SK-N-SH treated with all-trans-retinoic acid at 6 μM for 48 hours (cell line): ENCODE data around the gene RRM2.

ENCODE experiments used
- ATAC-seq: fragments of 200-7000 bp; cut with Tn5 transposase; 3 replicates; pipeline ENCODE4 v1.9.1; 2020; ENCODE audit warnings: mild to moderate bottlenecking, moderate library complexity
- ARNTL ChIP-seq: fragments of 450-650 bp; formaldehyde crosslinking; IDR thresholded peaks from 2 replicates; pipeline ENCODE4 v1.5.0; 2020; ENCODE audit warnings: low read depth, mild to moderate bottlenecking, moderate library complexity, borderline replicate concordance
- BACH2 ChIP-seq: fragments of 250-450 bp; sonication (Bioruptor Pico); IDR thresholded peaks from 2 replicates; pipeline ENCODE4 v1.9.0; 2021; ENCODE audit warnings: mild to moderate bottlenecking, borderline replicate concordance
- CSDC2 ChIP-seq: fragments of 250-450 bp; sonication (Bioruptor Pico); IDR thresholded peaks from 2 replicates; pipeline ENCODE4 v1.5.0; 2020; ENCODE audit warnings: mild to moderate bottlenecking, moderate library complexity
- ESRRG ChIP-seq: fragments of 250-450 bp; sonication (Bioruptor Pico); IDR thresholded peaks from 2 replicates; pipeline ENCODE4 v1.6.1; 2021; ENCODE audit warnings: mild to moderate bottlenecking
- ISL1 ChIP-seq: fragments of 250-450 bp; sonication (Bioruptor Pico); IDR thresholded peaks from 2 replicates; pipeline ENCODE4 v2.1.2; 2022; ENCODE audit warnings: mild to moderate bottlenecking, moderate library complexity
- OSR1 ChIP-seq: fragments of 250-450 bp; sonication (Bioruptor Pico); IDR thresholded peaks from 2 replicates; pipeline ENCODE4 v1.8.0; 2022; ENCODE audit warnings: moderate library complexity, mild to moderate bottlenecking, inconsistent platforms
- PPARA ChIP-seq: fragments of 250-450 bp; sonication (Bioruptor Pico); IDR thresholded peaks from 2 replicates; pipeline ENCODE4 v1.5.0; 2020; ENCODE audit warnings: mild to moderate bottlenecking, borderline replicate concordance
- RARB ChIP-seq: fragments of 250-450 bp; sonication (Bioruptor Pico); IDR thresholded peaks from 2 replicates; pipeline ENCODE4 v1.8.0; 2021; ENCODE audit warnings: mild to moderate bottlenecking, moderate library complexity
- SNAI2 ChIP-seq: fragments of 250-450 bp; sonication (Bioruptor Pico); IDR thresholded peaks from 2 replicates; pipeline ENCODE4 v1.5.0; 2020; ENCODE audit warnings: mild to moderate bottlenecking, moderate library complexity
- TOX ChIP-seq: fragments of 250-450 bp; sonication (Bioruptor Pico); IDR thresholded peaks from 2 replicates; pipeline ENCODE4 v1.8.0; 2021; ENCODE audit warnings: mild to moderate bottlenecking, moderate library complexity, borderline replicate concordance
- ZC3H10 ChIP-seq: fragments of 250-450 bp; sonication (Bioruptor Pico); IDR thresholded peaks from 2 replicates; pipeline ENCODE4 v1.5.1; 2021; ENCODE audit warnings: mild to moderate bottlenecking, moderate library complexity
- ZFP30 ChIP-seq: fragments of 450-650 bp; formaldehyde crosslinking; IDR thresholded peaks from 2 replicates; pipeline ENCODE4 v1.5.0; 2022; ENCODE audit warnings: mild to moderate bottlenecking, moderate library complexity
- ZNF70 ChIP-seq: fragments of 450-650 bp; formaldehyde crosslinking; IDR thresholded peaks from 2 replicates; pipeline ENCODE4 v1.5.0; 2020; ENCODE audit warnings: mild to moderate bottlenecking, moderate library complexity
- ZNF8 ChIP-seq: fragments of 450-650 bp; formaldehyde crosslinking; IDR thresholded peaks from 2 replicates; pipeline ENCODE4 v1.5.0; 2020; ENCODE audit warnings: mild to moderate bottlenecking, moderate library complexity
- TF ChIP-seq, protein P1 (sequence below): fragments of 250-450 bp; sonication (Bioruptor Pico); IDR thresholded peaks from 2 replicates; pipeline ENCODE4 v1.8.0; 2020; ENCODE audit warnings: mild to moderate bottlenecking, moderate library complexity, borderline replicate concordance
- TF ChIP-seq, protein P2 (sequence below): fragments of 250-450 bp; sonication (Bioruptor Pico); IDR thresholded peaks from 2 replicates; pipeline ENCODE4 v1.8.0; 2021; ENCODE audit warnings: low read depth, mild to moderate bottlenecking, moderate library complexity, borderline replicate concordance
- TF ChIP-seq, protein P3 (sequence below): fragments of 250-450 bp; sonication (Bioruptor Pico); IDR thresholded peaks from 2 replicates; pipeline ENCODE4 v1.5.0; 2020; ENCODE audit warnings: mild to moderate bottlenecking, moderate library complexity
- TF ChIP-seq, protein P4 (sequence below): fragments of 250-450 bp; sonication (Bioruptor Pico); IDR thresholded peaks from 2 replicates; pipeline ENCODE4 v1.5.1; 2020; ENCODE audit warnings: low read depth, mild to moderate bottlenecking, moderate library complexity

The RRM2 gene

DNA sequence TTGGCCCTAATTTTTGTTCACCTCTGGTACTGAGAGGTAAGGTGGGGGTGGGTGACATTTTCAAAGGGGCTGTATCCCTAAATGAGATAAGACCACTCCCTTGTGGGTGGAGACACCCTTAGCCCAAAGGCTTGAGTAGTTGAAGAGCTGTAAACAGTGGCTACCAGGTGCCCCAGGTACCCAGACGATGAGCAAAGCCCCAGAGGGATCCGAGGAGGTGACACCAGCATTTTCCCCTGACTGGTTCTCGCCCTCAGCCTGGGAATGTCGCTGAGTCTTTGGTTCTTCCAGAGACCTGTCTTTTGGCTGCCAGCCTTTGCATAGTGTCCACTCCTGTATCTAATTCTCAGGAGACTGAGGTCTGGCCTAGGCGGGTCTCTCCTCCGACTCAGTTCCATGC is 36.5 kb downstream of the RRM2 start:
- no peak for ATAC-seq
- TF ChIP-seq OSR1 (CRISPR knock-in tag) (no peak), BACH2 (no peak), ZFP30 (CRISPR knock-in tag) (no peak), TOX (CRISPR knock-in tag) (no peak), ZNF8 (CRISPR knock-in tag) (no peak), ZC3H10 (CRISPR knock-in tag) (no peak), SNAI2 (CRISPR knock-in tag) (no peak)
- TF ChIP-seq, protein P1, sequence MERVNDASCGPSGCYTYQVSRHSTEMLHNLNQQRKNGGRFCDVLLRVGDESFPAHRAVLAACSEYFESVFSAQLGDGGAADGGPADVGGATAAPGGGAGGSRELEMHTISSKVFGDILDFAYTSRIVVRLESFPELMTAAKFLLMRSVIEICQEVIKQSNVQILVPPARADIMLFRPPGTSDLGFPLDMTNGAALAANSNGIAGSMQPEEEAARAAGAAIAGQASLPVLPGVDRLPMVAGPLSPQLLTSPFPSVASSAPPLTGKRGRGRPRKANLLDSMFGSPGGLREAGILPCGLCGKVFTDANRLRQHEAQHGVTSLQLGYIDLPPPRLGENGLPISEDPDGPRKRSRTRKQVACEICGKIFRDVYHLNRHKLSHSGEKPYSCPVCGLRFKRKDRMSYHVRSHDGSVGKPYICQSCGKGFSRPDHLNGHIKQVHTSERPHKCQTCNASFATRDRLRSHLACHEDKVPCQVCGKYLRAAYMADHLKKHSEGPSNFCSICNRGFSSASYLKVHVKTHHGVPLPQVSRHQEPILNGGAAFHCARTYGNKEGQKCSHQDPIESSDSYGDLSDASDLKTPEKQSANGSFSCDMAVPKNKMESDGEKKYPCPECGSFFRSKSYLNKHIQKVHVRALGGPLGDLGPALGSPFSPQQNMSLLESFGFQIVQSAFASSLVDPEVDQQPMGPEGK (CRISPR knock-in tag), result no peak
- TF ChIP-seq, protein P2, sequence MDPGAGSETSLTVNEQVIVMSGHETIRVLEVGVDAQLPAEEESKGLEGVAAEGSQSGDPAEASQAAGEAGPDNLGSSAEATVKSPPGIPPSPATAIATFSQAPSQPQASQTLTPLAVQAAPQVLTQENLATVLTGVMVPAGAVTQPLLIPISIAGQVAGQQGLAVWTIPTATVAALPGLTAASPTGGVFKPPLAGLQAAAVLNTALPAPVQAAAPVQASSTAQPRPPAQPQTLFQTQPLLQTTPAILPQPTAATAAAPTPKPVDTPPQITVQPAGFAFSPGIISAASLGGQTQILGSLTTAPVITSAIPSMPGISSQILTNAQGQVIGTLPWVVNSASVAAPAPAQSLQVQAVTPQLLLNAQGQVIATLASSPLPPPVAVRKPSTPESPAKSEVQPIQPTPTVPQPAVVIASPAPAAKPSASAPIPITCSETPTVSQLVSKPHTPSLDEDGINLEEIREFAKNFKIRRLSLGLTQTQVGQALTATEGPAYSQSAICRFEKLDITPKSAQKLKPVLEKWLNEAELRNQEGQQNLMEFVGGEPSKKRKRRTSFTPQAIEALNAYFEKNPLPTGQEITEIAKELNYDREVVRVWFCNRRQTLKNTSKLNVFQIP (CRISPR knock-in tag), result no peak
- TF ChIP-seq, all 23 proteins: peak for 0

DNA sequence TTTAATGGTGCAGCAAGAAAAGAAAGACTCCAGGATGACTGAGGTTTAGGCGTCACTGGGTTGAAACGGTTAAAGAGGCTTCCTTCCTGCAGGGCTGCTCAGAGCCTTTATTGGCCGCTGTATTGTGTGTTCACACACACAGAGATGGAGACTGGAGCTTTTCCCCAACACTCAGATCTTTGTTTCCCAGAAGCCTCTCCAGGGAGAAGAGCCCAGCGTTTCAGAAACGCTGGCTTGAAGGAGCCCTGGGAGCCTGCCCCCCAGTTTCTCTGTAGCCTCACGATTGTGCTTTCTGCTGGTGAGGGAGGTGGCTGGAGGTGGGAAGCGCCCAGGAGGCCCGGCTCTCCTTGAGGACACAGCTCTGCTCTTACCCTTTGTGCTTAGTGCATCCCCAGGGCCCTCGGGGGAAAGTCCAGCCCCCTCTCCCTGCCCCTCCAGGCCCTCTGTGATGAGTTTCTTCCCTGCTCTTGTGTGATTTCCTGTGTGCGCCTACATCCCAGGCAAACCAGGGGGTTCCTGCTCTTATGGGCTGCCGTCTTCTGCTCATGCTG is 37.1 kb downstream of the RRM2 start:
- no peak for ATAC-seq
- TF ChIP-seq OSR1 (CRISPR knock-in tag) (no peak), BACH2 (no peak), RARB (CRISPR knock-in tag) (no peak), PPARA (CRISPR knock-in tag) (no peak), ISL1 (no peak)
- TF ChIP-seq, protein P3, sequence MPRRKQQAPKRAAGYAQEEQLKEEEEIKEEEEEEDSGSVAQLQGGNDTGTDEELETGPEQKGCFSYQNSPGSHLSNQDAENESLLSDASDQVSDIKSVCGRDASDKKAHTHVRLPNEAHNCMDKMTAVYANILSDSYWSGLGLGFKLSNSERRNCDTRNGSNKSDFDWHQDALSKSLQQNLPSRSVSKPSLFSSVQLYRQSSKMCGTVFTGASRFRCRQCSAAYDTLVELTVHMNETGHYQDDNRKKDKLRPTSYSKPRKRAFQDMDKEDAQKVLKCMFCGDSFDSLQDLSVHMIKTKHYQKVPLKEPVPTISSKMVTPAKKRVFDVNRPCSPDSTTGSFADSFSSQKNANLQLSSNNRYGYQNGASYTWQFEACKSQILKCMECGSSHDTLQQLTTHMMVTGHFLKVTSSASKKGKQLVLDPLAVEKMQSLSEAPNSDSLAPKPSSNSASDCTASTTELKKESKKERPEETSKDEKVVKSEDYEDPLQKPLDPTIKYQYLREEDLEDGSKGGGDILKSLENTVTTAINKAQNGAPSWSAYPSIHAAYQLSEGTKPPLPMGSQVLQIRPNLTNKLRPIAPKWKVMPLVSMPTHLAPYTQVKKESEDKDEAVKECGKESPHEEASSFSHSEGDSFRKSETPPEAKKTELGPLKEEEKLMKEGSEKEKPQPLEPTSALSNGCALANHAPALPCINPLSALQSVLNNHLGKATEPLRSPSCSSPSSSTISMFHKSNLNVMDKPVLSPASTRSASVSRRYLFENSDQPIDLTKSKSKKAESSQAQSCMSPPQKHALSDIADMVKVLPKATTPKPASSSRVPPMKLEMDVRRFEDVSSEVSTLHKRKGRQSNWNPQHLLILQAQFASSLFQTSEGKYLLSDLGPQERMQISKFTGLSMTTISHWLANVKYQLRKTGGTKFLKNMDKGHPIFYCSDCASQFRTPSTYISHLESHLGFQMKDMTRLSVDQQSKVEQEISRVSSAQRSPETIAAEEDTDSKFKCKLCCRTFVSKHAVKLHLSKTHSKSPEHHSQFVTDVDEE, result no peak
- TF ChIP-seq, protein P1 (CRISPR knock-in tag), result no peak
- TF ChIP-seq, protein P4, sequence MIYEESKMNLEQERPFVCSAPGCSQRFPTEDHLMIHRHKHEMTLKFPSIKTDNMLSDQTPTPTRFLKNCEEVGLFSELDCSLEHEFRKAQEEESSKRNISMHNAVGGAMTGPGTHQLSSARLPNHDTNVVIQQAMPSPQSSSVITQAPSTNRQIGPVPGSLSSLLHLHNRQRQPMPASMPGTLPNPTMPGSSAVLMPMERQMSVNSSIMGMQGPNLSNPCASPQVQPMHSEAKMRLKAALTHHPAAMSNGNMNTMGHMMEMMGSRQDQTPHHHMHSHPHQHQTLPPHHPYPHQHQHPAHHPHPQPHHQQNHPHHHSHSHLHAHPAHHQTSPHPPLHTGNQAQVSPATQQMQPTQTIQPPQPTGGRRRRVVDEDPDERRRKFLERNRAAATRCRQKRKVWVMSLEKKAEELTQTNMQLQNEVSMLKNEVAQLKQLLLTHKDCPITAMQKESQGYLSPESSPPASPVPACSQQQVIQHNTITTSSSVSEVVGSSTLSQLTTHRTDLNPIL (CRISPR knock-in tag), result no peak
- TF ChIP-seq, protein P2 (CRISPR knock-in tag), result no peak

DNA sequence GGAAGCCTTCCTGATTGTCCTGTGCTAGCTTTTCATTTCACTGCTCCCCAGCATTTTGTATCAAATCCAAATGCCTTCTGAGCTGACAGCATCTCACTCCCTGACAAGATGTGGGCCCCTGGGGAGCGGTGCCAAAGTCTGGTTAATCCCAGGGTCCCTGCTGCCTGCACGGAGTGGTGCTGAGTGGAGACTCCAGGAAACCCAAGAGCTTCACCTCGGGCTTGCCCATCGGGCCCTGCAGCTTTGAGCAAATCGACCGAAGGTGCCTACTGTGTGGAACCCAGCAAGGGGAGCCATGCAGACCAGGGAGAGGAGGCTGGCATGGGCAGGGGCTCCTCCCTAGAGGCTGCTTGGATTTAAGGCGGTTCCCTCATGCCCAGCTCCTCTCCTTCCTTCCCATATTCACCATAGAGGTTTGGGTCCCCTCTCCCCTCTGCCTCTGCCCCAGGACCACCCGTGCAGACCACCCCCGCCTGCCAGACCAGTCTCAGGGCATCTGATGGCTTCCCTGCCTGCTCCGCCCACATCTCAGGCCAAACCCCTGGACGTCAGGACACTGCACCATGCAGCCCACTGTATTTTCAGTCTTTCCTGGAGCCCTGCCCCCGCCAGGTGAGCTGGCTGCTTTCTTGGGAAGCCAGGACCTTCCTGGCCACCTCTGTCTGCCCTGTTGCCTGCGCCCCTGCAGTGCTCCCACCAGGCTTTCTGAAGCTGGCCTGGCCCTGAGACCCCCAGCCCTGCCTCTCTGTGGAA is 37.8 kb downstream of the RRM2 start:
- TF ChIP-seq ARNTL (CRISPR knock-in tag), result no peak
- TF ChIP-seq, protein P4 (CRISPR knock-in tag), result no peak
- TF ChIP-seq RARB (CRISPR knock-in tag), result no peak
- TF ChIP-seq OSR1 (CRISPR knock-in tag), result no peak
- TF ChIP-seq BACH2, result no peak
- TF ChIP-seq, protein P1 (CRISPR knock-in tag), result no peak
- TF ChIP-seq ZNF70 (CRISPR knock-in tag), result no peak
- no peak for TF ChIP-seq TOX (CRISPR knock-in tag)
- no peak for TF ChIP-seq CSDC2 (CRISPR knock-in tag)
- TF ChIP-seq ZNF8 (CRISPR knock-in tag), result no peak
- TF ChIP-seq ESRRG (CRISPR knock-in tag), result no peak
- ATAC-seq, result no peak
